SK-N-SH (cell line): ENCODE data around the gene GRK1. TPM values are rescaled to one million over a fixed set of nuclear protein-coding genes. Genes with fewer than 3 reads are reported as not detected.

Experiments used
- CTCF ChIA-PET: fragments of 300-600, 350-600 bp; formaldehyde crosslinking; extraction: SDS; loops from one replicate; lab custom pipeline; 2021; lab: Yijun Ruan, JAX
- POLR2A ChIA-PET: fragments of 350-600 bp; sonication (Branson Sonifier 250); formaldehyde crosslinking; extraction: SDS; loops from one replicate; lab custom pipeline; 2020; ENCODE audit warnings: antibody characterized with exemption, inconsistent platforms; lab: Yijun Ruan, JAX
- DNase-seq: peaks from one replicate; pipeline ENCODE4 v3.0.0; 2012
- H2AFZ ChIP-seq: fragments of 200-600 bp; sonication (generic); 2 replicates; pipeline ENCODE4 v1.8.1; 2016; ENCODE audit warnings: antibody characterized with exemption, mild to moderate bottlenecking, low read depth
- H3F3A ChIP-seq: fragments of 200-600 bp; sonication (generic); replicated peaks from 2 replicates; pipeline ENCODE3; 2016; ENCODE audit warnings: antibody characterized with exemption, mild to moderate bottlenecking; ENCODE audit not compliant: insufficient read depth
- H3K27ac ChIP-seq, 2 experiments: fragments of 200-500 bp in 1 of 2; fragments of 200-600 bp in 1 of 2; sonication (Bioruptor generic) in 1 of 2; sonication (generic), shearing (Covaris generic) in 1 of 2; 2 replicates each; pipeline versions ENCODE4 v1.5.1 to v1.6.1; 2014 to 2016; ENCODE audit warnings: low read depth in 2 of 2, inconsistent platforms in 1 of 2, low read length in 1 of 2, mild to moderate bottlenecking in 1 of 2, mixed read lengths in 1 of 2
- H3K27me3 ChIP-seq: fragments of 200-600 bp; sonication (generic), shearing (Covaris generic); 2 replicates; pipeline ENCODE4 v1.6.1; 2016; ENCODE audit warnings: mixed run types; ENCODE audit not compliant: insufficient read depth
- H3K36me3 ChIP-seq, 2 experiments: fragments of 200-500 bp in 1 of 2; fragments of 200-600 bp in 1 of 2; sonication (Bioruptor generic) in 1 of 2; sonication (generic) in 1 of 2; replicated peaks in 1 of 2; 2 replicates each; pipeline versions ENCODE3 to v1.5.1; 2014 to 2016; ENCODE audit warnings: low read length in 1 of 2, mild to moderate bottlenecking in 1 of 2; ENCODE audit not compliant: insufficient read depth in 2 of 2, control insufficient read depth in 1 of 2
- H3K4me1 ChIP-seq, 2 experiments: fragments of 200-500 bp in 1 of 2; fragments of 200-600 bp in 1 of 2; sonication (Bioruptor generic) in 1 of 2; sonication (generic), shearing (Covaris generic) in 1 of 2; 2 replicates each; pipeline versions ENCODE4 v1.5.1 to v1.6.1; 2014 to 2016; ENCODE audit warnings: low read depth in 1 of 2, low read length in 1 of 2, mixed run types in 1 of 2; ENCODE audit not compliant: insufficient read depth in 2 of 2, control insufficient read depth in 1 of 2
- H3K4me2 ChIP-seq: fragments of 200-600 bp; sonication (generic), shearing (Covaris generic); 2 replicates; pipeline ENCODE4 v1.6.1; 2017; ENCODE audit warnings: mixed run types
- H3K4me3 ChIP-seq, 2 experiments: fragments of 200-500 bp in 1 of 2; fragments of 200-600 bp in 1 of 2; sonication (Bioruptor generic) in 1 of 2; sonication (generic), shearing (Covaris generic) in 1 of 2; 2 replicates each; pipeline versions ENCODE4 v1.5.1 to v1.8.1; 2014 to 2016; ENCODE audit warnings: low read depth in 2 of 2, inconsistent platforms in 1 of 2, low read length in 1 of 2, mild to moderate bottlenecking in 1 of 2, mixed read lengths in 1 of 2, moderate library complexity in 1 of 2
- H3K79me2 ChIP-seq: fragments of 200-600 bp; sonication (generic); 2 replicates; pipeline ENCODE4 v1.8.1; 2017; ENCODE audit warnings: mild to moderate bottlenecking; ENCODE audit not compliant: insufficient read depth
- H3K9ac ChIP-seq: fragments of 200-600 bp; sonication (generic); 2 replicates; pipeline ENCODE4 v1.6.1; 2017; ENCODE audit warnings: mixed run types
- H3K9me2 ChIP-seq: fragments of 200-600 bp; sonication (generic); 2 replicates; pipeline ENCODE4 v1.6.1; 2017; ENCODE audit warnings: mixed run types
- H3K9me3 ChIP-seq: fragments of 200-600 bp; sonication (generic); 2 replicates; pipeline ENCODE4 v1.6.1; 2017; ENCODE audit warnings: mixed run types, mild to moderate bottlenecking, moderate library complexity
- H4K20me1 ChIP-seq: fragments of 200-600 bp; sonication (generic); 2 replicates; pipeline ENCODE4 v1.6.1; 2017; ENCODE audit warnings: mild to moderate bottlenecking, mixed run types; ENCODE audit not compliant: insufficient read depth
- CHD2 ChIP-seq: fragments of 150-350 bp; IDR thresholded peaks from 2 replicates; pipeline ENCODE4 v1.6.1; 2018; ENCODE audit warnings: low read length; ENCODE audit not compliant: partially characterized antibody
- EZH2phosphoT487 ChIP-seq: fragments of 200-600 bp; sonication (generic); IDR thresholded peaks from 2 replicates; pipeline ENCODE4 v1.6.1; 2017; ENCODE audit warnings: low read depth, mixed run types, mild to moderate bottlenecking, antibody characterized with exemption, moderate library complexity, borderline replicate concordance
- GABPA ChIP-seq: IDR thresholded peaks from 2 replicates; pipeline ENCODE4 v1.4.0; 2012; ENCODE audit warnings: low read depth, mild to moderate bottlenecking
- JUND ChIP-seq: IDR thresholded peaks from 2 replicates; pipeline ENCODE4 v1.4.0; 2012
- MAX ChIP-seq: IDR thresholded peaks from 2 replicates; pipeline ENCODE4 v1.4.0; 2012; ENCODE audit warnings: low read depth
- MEF2A ChIP-seq: IDR thresholded peaks from 2 replicates; pipeline ENCODE4 v1.4.0; 2012; ENCODE audit warnings: low read depth, borderline replicate concordance
- MXI1 ChIP-seq: IDR thresholded peaks from 2 replicates; pipeline ENCODE4 v1.6.1; 2012; ENCODE audit warnings: mild to moderate bottlenecking, low read depth, low read length, improper control_type of control experiment
- NRF1 ChIP-seq: IDR thresholded peaks from 2 replicates; pipeline ENCODE4 v1.6.1; 2012; ENCODE audit warnings: low read depth, mild to moderate bottlenecking, low read length
- RAD21 ChIP-seq: IDR thresholded peaks from 2 replicates; pipeline ENCODE4 v1.6.1; 2012; ENCODE audit warnings: mild to moderate bottlenecking, low read length
- RCOR1 ChIP-seq: fragments of 150-350 bp; IDR thresholded peaks from 2 replicates; pipeline ENCODE4 v1.6.1; 2017; ENCODE audit warnings: antibody characterized with exemption, low read length
- TCF12 ChIP-seq: IDR thresholded peaks from 2 replicates; pipeline ENCODE4 v1.4.0; 2012
- USF1 ChIP-seq: IDR thresholded peaks from 2 replicates; pipeline ENCODE4 v1.4.0; 2012; ENCODE audit warnings: low read depth, borderline replicate concordance
- USF2 ChIP-seq: fragments of 150-350 bp; IDR thresholded peaks from 2 replicates; pipeline ENCODE4 v1.6.1; 2017; ENCODE audit warnings: antibody characterized with exemption, low read length, low read depth, borderline replicate concordance
- YY1 ChIP-seq: IDR thresholded peaks from 2 replicates; pipeline ENCODE4 v1.4.0; 2012; ENCODE audit warnings: low read depth, mild to moderate bottlenecking
- whole genome bisulfite sequencing: methylation state at CpG from one replicate; pipeline ENCODE4 v1.1.6; 2017; ENCODE audit warnings: low lambda C conversion rate; 5-methylcytosine and 5-hydroxymethylcytosine counted together
- polyA plus RNA-seq, 3 experiments: library from polyadenylated mRNA; depleted of rRNA; stranded (reverse); fragments of >200 nt; gene quantifications; 2 replicates each; pipeline ENCODE4 v1.2.3, GENCODE V29; 2012

Gene GRK1
- polyA plus RNA-seq, 1 of the 3 experiments (the other 2 are of a cell fraction): 0.12 TPM

DNA sequence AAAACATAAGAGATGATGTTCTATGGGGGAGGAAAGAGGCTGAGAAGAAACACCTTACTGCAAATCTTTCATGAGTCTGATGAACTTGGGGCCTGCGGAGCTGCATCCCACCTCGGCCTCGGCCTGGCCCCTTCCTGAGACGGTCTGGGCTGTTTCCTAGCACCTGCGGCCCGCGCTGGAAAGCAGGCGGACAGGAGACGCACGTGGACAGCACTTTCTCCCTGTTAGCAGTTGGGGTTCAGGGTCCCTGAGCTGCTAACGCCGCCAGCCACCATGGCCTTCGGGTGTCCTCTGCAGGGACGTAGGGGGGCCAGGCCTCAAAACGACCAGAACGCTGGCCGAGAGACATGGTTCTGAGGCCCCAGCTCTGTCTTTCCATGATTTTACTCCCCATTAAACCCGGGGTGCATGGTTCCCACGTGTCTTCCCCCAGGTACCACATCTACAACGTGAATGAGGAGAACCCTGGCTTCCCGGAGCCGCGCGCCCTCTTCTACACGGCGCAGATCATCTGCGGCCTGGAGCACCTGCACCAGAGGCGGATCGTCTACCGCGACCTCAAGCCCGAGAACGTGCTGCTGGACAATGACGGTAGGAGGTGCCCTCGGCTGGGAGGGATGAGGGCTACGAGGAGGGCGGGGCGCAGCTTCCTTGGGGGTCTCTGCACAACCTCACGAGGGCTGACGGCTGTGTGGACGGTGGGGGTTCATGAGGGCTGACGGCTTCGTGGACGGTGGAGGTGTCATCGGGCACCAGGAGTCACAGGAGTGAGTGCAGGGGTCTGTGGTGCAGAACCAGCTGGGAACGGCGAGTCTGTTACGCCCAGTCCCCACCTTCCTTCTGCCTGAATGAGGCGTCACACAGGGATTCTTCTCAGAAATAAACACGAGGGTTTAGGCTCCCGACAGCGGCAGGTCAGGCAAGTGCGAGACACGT lies 4.3 kb downstream of the GRK1 start:
- H3K4me3 ChIP-seq: no peak overlapping the region
- POLR2A ChIA-PET: interaction anchor here (0.8 kb wide), 1 partner anchor 52 kb away, joined by 3 read pairs; no protein-coding TSS in a partner anchor

GRCh38 chr13:113672002-113672651 lies 5.1 kb downstream of the GRK1 start:
- WGBS: 82% methylated on average over 14 of the region's 18 CpGs
- H3F3A ChIP-seq: no peaks in the 10 kb centered on the region
- no peak overlapping the region for H3K4me2 ChIP-seq
- H3K4me3 ChIP-seq: no peak overlapping the region
- H2AFZ ChIP-seq: no peak overlapping the region
- no peaks in the 10 kb centered on the region for H4K20me1 ChIP-seq
- H3K9me2 ChIP-seq: no peaks in the 10 kb centered on the region
- no peaks in the 10 kb centered on the region for H3K9me3 ChIP-seq
- H3K27ac ChIP-seq: no peak overlapping the region
- no peaks in the 10 kb centered on the region for H3K27me3 ChIP-seq
- no peaks in the 10 kb centered on the region for H3K4me1 ChIP-seq
- H3K9ac ChIP-seq: no peak overlapping the region
- CTCF ChIA-PET: no interaction called here
- H3K79me2 ChIP-seq: no peaks in the 10 kb centered on the region
- no peak for DNase-seq
- POLR2A ChIA-PET: no interaction called here
- TF ChIP-seq JUND (no peak), YY1 (no peak), NRF1 (no peak)
- TF ChIP-seq, all 33 proteins: peak for 0
- H3K36me3 ChIP-seq: no peaks in the 10 kb centered on the region

More for the DNA sequence above, 4.3 kb downstream of the GRK1 start:
- no peaks in the 10 kb centered on the region for H4K20me1 ChIP-seq
- H3K27me3 ChIP-seq: no peaks in the 10 kb centered on the region
- H3K9me3 ChIP-seq: no peaks in the 10 kb centered on the region
- H3K27ac ChIP-seq: no peak overlapping the region
- no peaks in the 10 kb centered on the region for H3K79me2 ChIP-seq
- H3K4me2 ChIP-seq: no peak overlapping the region
- WGBS: 91% methylated on average over 45 of the region's 54 CpGs
- peaks cover 2% of the 10 kb centered on the region for H3F3A ChIP-seq
- CTCF ChIA-PET: interaction anchor here (0.9 to 1.5 kb wide), 2 partner anchors 53 to 439 kb away, joined by 5 to 7 read pairs; no protein-coding TSS in a partner anchor
- H3K9ac ChIP-seq: no peak overlapping the region
- TF ChIP-seq MEF2A: no peak
- no peak for TF ChIP-seq EZH2phosphoT487
- TF ChIP-seq MXI1: no peak
- TF ChIP-seq RAD21: no peak
- no peak for TF ChIP-seq RCOR1
- no peak for TF ChIP-seq CHD2
- no peak for TF ChIP-seq TCF12
- TF ChIP-seq MAX: no peak
- TF ChIP-seq USF2: no peak
- TF ChIP-seq USF1: no peak
- TF ChIP-seq GABPA: no peak
- H2AFZ ChIP-seq: no peak overlapping the region
- H3K4me1 ChIP-seq: no peaks in the 10 kb centered on the region
- no peaks in the 10 kb centered on the region for H3K36me3 ChIP-seq
- DNase-seq: no peak
- no peaks in the 10 kb centered on the region for H3K9me2 ChIP-seq
